RCC 7860 (cell line): ENCODE data around the gene SESN1.

ENCODE experiments used
- DNase-seq: peaks from one replicate; pipeline ENCODE4 v3.0.0-alpha.2; 2015; ENCODE audit warnings: low spot score
- FAIRE-seq: peaks from 2 replicates; lab custom pipeline; 2012; peaks lifted over from hg19 to GRCh38; lab: Jason Lieb, UNC

The SESN1 gene

DNA sequence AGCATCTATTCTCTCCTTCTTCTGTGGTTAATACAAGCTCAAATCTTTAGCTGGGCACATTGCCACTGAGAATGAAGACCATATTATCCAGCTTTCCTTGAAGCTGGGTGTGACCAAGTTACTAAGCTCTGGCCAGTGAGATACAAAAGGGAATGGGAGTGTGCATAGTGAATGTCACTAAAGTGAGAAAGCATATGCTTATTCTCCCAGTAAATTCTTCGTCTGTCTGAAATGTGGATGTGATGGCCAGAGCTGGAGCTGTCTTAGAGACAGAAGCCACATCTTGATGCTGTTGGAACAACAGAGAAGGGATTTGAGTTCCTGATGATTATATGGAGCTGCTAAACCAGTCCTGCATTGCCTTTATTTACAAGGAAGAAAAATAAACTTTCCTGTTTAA, 60.1 kb downstream of the SESN1 start:
- FAIRE-seq (no peak), DNase-seq (no peak)

DNA sequence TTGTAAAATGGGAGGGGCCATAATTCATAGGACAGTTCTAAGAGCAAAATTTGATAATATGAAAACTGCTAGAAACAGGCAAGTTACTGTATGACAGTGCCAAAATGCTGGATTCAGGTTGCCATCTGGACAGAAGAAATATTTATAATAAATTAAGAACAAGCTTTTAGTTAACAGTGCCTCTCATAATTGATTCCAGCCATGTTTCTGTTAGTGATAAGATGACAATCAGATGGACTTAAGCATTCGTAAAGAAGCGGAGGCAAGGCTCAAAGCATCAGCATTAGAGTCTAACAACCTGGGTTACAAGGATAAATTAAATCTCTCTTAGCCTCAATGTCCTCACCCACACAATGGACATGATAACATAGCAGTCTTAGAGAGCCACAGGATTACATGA, 61.0 kb downstream of the SESN1 start:
- DNase-seq (no peak), FAIRE-seq (no peak)

GRCh38 chr6:109031416-109031815, 63.2 kb downstream of the SESN1 start:
- FAIRE-seq (no peak), DNase-seq (no peak)

- no peak for DNase-seq
- no peak for FAIRE-seq
These were observed 65.3 kb downstream of the SESN1 start for GRCh38 chr6:109029313-109029712.

DNA sequence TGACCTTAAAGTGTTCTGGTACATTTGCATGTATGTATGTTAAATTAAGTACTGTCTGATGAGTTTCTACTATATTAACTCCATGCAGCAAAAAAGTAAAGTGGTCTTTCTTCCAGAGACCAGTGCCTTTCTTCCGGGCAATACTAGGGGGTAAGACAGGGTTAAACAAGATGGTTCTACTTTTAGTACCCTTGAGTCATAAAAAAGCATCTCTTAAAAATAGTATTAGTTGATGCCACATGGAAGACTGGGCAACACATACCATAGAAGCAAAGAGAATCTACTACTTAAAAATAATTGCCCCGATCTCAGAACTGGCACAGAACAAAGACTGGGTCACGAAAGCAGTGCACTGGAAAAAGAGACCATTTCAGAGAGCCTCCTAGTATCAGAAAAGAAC, 66.2 kb downstream of the SESN1 start:
- no peak for DNase-seq
- no peak for FAIRE-seq

DNA sequence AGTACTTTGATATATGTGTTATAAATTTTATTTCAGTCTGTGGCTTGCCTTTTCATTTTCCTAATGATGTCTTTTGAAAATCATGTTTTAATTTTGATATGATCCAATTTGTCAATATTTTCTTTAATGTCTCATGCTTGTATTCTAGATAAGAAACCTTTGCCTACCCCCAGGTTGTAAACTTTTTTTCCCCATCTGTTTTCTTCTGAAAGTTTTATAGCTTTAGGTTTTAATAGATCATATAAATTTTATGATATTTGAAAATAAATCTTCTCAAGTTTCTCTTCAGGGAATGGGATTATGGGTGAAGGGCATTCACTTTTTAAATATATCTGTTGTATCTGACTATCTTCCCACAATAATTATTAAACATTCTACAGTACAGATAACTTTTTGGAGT, 66.7 kb downstream of the SESN1 start:
- no peak for FAIRE-seq
- DNase-seq, result no peak

DNA sequence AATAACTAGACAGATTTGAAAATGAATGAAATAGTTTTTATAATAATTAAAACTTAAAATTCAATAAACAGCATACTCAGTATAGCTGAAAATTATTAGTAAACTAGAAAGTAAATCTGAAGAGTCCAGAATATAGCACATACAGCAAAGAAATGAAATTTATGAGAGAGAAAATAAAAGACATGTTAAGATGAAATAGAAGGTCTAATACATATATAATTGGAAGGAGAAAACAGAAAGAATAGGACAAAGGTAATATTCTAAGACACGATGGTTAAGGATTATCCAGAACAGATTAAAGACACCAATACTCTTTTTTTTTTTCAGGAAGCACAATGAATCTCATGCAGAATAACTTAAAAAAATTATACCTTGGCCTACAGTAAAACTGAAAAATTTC, 69.0 kb downstream of the SESN1 start:
- FAIRE-seq, result no peak
- DNase-seq, result no peak

- DNase-seq, result no peak
- no peak for FAIRE-seq
These were observed 69.9 kb downstream of the SESN1 start for GRCh38 chr6:109024784-109025183.

DNA sequence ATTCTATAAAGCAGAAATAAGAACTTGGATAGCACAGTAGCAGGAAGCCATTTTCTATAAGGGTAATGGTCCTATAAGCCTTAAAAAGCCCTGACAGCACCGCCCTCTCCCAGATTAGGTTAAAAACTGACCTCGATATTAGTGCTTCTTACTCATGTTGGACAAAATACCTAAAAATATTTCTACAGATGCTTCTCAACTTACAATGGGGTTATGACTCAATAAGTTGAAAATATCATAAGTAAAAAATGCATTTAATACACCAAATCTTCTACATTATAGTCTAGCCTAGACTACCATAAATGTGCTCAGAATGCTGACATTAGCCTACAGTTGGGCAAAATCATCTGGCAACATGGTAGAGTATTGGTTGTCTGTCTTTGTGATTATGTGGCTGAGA, 70.3 kb downstream of the SESN1 start:
- FAIRE-seq, result no peak

GRCh38 chr6:109023356-109023925, 71.2 kb downstream of the SESN1 start:
- FAIRE-seq (no peak), DNase-seq (no peak)

More for the DNA sequence above, 70.3 kb downstream of the SESN1 start:
- DNase-seq, result no peak

DNA sequence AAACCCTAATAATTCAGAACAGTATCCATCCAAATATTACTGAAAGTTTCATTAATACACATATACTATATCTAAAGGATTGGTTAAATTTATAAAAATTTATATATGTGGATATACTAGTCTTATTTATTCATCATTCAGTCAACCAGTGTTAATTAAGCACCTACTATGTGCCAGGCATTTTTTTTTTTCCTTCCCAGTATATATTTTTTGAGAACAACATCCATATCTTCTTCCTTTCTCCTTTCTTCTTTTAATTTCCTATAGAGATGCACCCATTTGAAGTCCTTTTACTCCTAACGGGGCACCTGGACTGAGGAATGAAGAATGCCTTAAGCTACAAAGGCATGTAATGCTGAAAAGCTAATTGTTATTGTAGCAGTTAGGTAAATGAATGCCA, 72.8 kb downstream of the SESN1 start:
- DNase-seq (no peak), FAIRE-seq (no peak)

- DNase-seq (no peak), FAIRE-seq (no peak)
These were observed 74.7 kb downstream of the SESN1 start for GRCh38 chr6:109019911-109020310.

GRCh38 chr6:109015176-109015575, 79.5 kb downstream of the SESN1 start:
- no peak for DNase-seq
- no peak for FAIRE-seq

DNA sequence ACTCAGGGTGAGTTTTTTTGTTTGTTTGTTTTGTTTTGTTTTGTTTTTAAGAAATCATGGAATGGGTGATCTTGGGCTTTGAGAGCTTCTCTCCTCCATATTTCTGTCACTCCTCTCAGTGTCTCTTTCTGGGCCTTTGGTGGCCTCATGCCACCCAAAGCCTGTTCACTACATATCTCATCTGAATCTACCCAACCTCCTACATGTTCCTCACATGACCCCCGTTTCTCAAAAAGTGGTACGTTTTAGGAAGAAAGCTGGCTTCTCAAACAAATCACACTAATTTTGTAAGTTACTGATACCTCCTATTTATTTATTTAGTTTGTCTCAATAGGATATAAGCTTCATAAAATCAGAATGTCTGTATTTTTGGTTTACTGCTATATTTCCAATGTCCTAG, 80.0 kb downstream of the SESN1 start:
- FAIRE-seq (no peak), DNase-seq (no peak)

DNA sequence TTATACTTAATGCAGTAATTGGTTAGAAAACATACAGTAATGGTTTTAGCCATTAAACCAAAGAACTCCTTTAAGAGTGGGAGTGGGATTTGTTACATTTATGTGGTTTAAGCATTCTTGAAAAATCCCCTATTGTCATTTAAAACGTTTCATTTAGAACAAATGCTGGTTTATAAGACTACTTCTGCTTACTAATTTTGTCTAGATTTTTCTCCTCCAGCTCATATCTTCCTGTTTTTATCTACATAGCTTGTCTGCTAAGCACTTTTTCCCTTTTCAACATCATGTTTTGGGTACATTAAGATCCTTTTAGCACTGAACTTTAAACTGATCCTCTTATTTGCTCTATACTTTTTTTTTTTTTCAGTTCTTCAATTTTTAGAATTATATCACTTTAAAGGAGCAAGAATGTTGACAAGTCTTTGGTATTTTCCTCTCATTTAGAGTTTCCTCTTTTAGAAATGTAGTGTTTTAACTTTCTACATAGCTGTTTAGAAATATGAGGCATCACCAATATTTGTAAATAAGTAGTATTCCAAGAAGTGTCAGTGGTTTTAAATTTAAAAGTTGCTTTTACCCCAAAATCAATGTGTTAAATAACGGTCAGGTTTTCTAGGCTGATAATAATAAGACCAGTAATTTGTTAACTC, 80.9 kb downstream of the SESN1 start:
- DNase-seq (no peak), FAIRE-seq (no peak)

- FAIRE-seq (no peak), DNase-seq (no peak)
These were observed 83.9 kb downstream of the SESN1 start for GRCh38 chr6:109010705-109011102.

DNA sequence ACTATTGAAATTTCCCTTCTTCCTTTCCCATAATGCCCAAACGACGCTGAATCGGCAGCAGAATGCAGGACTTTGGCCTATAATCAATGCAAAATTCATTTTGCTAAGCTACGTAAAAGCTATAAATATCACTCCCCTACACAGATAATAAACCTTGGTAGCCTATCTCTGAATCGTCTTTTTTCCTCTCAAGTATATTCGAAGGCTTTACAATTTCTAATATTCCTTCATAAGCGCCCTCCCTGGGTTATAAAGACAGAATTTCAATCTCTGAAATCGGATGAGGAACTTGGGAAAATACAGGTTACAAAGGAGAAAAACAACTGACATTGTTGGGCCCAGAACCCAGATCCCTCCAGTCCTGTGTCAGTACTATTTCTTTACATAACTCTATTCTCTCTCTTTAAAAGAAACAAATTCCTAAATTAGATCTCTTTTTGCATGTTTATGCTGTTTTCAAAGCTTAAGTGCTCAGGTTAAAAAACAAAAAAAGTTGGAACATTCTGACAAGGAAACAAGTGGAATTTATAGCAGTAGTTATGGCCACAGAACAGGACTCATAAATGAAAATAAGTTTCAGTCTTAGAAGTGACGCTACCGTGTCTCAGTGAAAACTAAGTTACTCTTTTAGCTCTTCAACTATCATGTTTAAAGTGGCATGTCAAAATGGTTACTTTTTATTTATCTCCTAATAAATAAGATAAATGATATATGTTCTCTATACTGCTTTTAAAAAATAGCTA, 84.5 kb downstream of the SESN1 start:
- FAIRE-seq (no peak), DNase-seq (no peak)

- DNase-seq, result peak; percentile 53
- FAIRE-seq, result no peak
These were observed 85.2 kb downstream of the SESN1 start for GRCh38 chr6:109009236-109009961.

- FAIRE-seq (no peak), DNase-seq (no peak)
These were observed 86.0 kb downstream of the SESN1 start for GRCh38 chr6:109008537-109009235.

DNA sequence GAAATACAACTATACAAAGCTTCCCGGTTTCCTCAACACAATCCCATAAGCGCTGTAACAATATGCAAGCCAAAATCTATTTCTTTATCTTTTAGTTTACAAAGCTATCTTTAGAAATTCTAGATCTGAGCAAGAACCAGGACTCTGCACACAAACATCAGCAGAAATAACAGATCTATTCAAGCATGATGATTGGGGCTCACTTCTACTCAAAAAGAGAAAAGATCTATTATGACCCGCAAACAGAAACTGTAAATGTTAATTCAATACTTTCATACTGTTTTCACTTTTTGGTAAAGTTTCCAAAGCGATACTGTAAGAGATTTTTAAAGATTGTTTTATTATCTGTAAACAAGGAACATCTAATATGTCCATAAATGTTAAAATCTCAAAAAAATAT, 86.6 kb downstream of the SESN1 start:
- FAIRE-seq, result no peak

DNA sequence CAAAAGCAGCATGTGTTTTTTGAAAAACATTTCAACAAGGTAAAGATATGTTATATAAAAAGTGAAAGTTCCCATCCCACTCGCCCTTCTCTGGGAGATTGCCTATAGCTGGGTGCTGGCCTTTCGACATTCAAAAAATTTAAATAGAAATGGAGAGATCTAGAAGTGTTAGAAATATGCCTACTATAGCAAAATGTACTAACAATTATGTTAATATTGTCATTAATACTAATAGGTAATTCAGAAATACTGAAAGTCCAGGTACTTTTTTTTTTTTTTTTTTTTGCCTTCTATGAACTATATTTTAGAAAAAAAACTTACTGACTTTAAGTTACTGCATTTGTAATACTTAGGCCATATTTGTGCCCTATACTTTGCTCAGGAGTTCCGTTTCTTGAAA, 87.1 kb downstream of the SESN1 start:
- no peak for FAIRE-seq
- no peak for DNase-seq

More for the DNA sequence above, 86.6 kb downstream of the SESN1 start:
- DNase-seq, result no peak
